B cell (primary cell): Measurements from ENCODE around the gene NDUFV2. TPM values are rescaled to one million over a fixed set of nuclear protein-coding genes. Genes with fewer than 3 reads are reported as not detected.
A peak's percentile ranks its signal among the peaks of the same experiment; 100 is the strongest.

Source experiments
- ATAC-seq: fragments of 200-7000 bp; cut with Tn5 transposase; one replicate; pipeline ENCODE4 v1.10.0; 2021; ENCODE audit warnings: low read depth, mild to moderate bottlenecking, moderate number of reproducible peaks, moderate library complexity
- CTCF ChIA-PET: fragments of 350-600 bp; sonication (Branson Sonifier 250); formaldehyde crosslinking; loops from one replicate; lab custom pipeline; 2021; ENCODE audit warnings: antibody characterized with exemption, inconsistent platforms; lab: Charles Lee
- POLR2A ChIA-PET: fragments of 350-600 bp; sonication (Branson Sonifier 250); formaldehyde crosslinking; loops from one replicate; lab custom pipeline; 2021; ENCODE audit warnings: antibody characterized with exemption; lab: Charles Lee
- DNase-seq: peaks from one replicate; pipeline ENCODE4 v3.0.0; 2013
- H2AFZ ChIP-seq: 2 replicates; pipeline ENCODE4 v1.6.1; 2012; ENCODE audit warnings: mild to moderate bottlenecking, low read depth, low read length; ENCODE audit not compliant: insufficient read depth, poor library complexity, severe bottlenecking
- H3K27ac ChIP-seq, 2 donors: 1 replicate in 1 of 2; 2 replicates in 1 of 2; pipeline ENCODE4 v1.5.1; 2012 to 2013; ENCODE audit warnings: low read length in 2 of 2, mild to moderate bottlenecking in 2 of 2, moderate library complexity in 1 of 2
- H3K27me3 ChIP-seq, 4 experiments: fragments of 200-600 bp in 1 of 4; sonication (generic) in 1 of 4; replicated peaks in 1 of 4; 1 replicate in 2 of 4; 2 replicates in 2 of 4; pipeline versions ENCODE4 v1.6.1 to v1.7.0; 2013 to 2016; ENCODE audit warnings: low read length in 3 of 4, mild to moderate bottlenecking in 2 of 4, mixed read lengths in 1 of 4, moderate library complexity in 1 of 4; ENCODE audit not compliant: insufficient read depth in 4 of 4, control insufficient read depth in 3 of 4; ENCODE audit errors: control extremely low read depth in 1 of 4
- H3K36me3 ChIP-seq, 2 experiments: replicated peaks in 1 of 2; 1 replicate in 1 of 2; 2 replicates in 1 of 2; pipeline versions ENCODE4 v1.6.1 to v1.7.1; 2013; ENCODE audit warnings: low read length in 1 of 2; ENCODE audit not compliant: insufficient read depth in 2 of 2, control insufficient read depth in 1 of 2; ENCODE audit errors: control extremely low read depth in 1 of 2, extremely low read depth in 1 of 2
- H3K4me1 ChIP-seq, 2 donors: fragments of 200-600 bp in 1 of 2; sonication (generic) in 1 of 2; 1 replicate in 1 of 2; 2 replicates in 1 of 2; pipeline versions ENCODE4 v1.5.1 to v1.6.1; 2013 to 2017; ENCODE audit warnings: low read length in 2 of 2; ENCODE audit not compliant: control insufficient read depth in 2 of 2, insufficient read depth in 2 of 2
- H3K4me2 ChIP-seq: replicated peaks from 2 replicates; pipeline ENCODE3; 2012; ENCODE audit warnings: mild to moderate bottlenecking, low read depth, low read length; ENCODE audit not compliant: poor library complexity, severe bottlenecking
- H3K4me3 ChIP-seq, 5 experiments: fragments of 200-600 bp in 1 of 5; sonication (generic) in 1 of 5; 1 replicate in 3 of 5; 2 replicates in 2 of 5; pipeline versions ENCODE4 v1.5.1 to v1.7.0; 2011 to 2016; ENCODE audit warnings: low read length in 4 of 5, mild to moderate bottlenecking in 4 of 5, low read depth in 2 of 5, control low read depth in 1 of 5, moderate library complexity in 1 of 5; ENCODE audit not compliant: insufficient read depth in 1 of 5; ENCODE audit errors: control extremely low read depth in 1 of 5, extremely low read depth in 1 of 5
- H3K79me2 ChIP-seq: fragments of 200-600 bp; sonication (generic); one replicate; pipeline ENCODE4 v1.6.0; 2016; ENCODE audit warnings: low read length; ENCODE audit not compliant: control insufficient read depth, insufficient read depth
- H3K9ac ChIP-seq: fragments of 200-600 bp; sonication (generic); 2 replicates; pipeline ENCODE4 v1.6.1; 2017; ENCODE audit warnings: mild to moderate bottlenecking, low read length, moderate library complexity
- H3K9me3 ChIP-seq, 3 donors: one replicate each; pipeline versions ENCODE4 v1.6.1 to v1.7.1; 2013; ENCODE audit warnings: low read length in 2 of 3; ENCODE audit not compliant: control insufficient read depth in 2 of 3, insufficient read depth in 1 of 3; ENCODE audit errors: control extremely low read depth in 1 of 3
- H4K20me1 ChIP-seq: 2 replicates; pipeline ENCODE4 v1.6.0; 2012; ENCODE audit warnings: mild to moderate bottlenecking, low read length; ENCODE audit not compliant: insufficient read depth, control insufficient read depth, poor library complexity, severe bottlenecking
- H3K27ac Mint-ChIP-seq: one replicate; pipeline ENCODE4 v1.8.0; 2021; ENCODE audit warnings: mixed read lengths
- H3K27me3 Mint-ChIP-seq: one replicate; pipeline ENCODE4 v1.8.0; 2021; ENCODE audit warnings: mixed read lengths
- H3K4me1 Mint-ChIP-seq: one replicate; pipeline ENCODE4 v1.8.0; 2021; ENCODE audit warnings: mixed read lengths
- H3K4me3 Mint-ChIP-seq: one replicate; pipeline ENCODE4 v1.8.0; 2021; ENCODE audit warnings: mixed read lengths
- H3K9me3 Mint-ChIP-seq: one replicate; pipeline ENCODE4 v1.8.0; 2022; ENCODE audit warnings: mixed read lengths; ENCODE audit not compliant: insufficient read depth
- CTCF ChIP-seq: fragments of 200-600 bp; IDR thresholded peaks from one replicate; pipeline ENCODE4 v1.8.0; 2022; ENCODE audit warnings: antibody characterized with exemption, mild to moderate bottlenecking
- EZH2 ChIP-seq: IDR thresholded peaks from 2 replicates; pipeline ENCODE4 v1.6.1; 2012; ENCODE audit warnings: borderline replicate concordance, low read depth, mild to moderate bottlenecking, moderate library complexity, low read length; ENCODE audit not compliant: insufficient read depth, poor library complexity, severe bottlenecking
- WGBS: methylation state at CpG from one replicate; pipeline ENCODE4 v1.1.5; 2013; ENCODE audit warnings: missing lambda C conversion rate; ENCODE audit not compliant: insufficient coverage; 5-methylcytosine and 5-hydroxymethylcytosine counted together
- intact Hi-C: fragments of 100-400 bp; cut with micrococcal nuclease; formaldehyde crosslinking; loops from one replicate; pipeline ENCODE4 v1.10.0; 2022
- polyA plus RNA-seq: library from polyadenylated mRNA; depleted of rRNA; stranded (reverse); fragments of >200 nt; gene quantifications from 2 replicates; pipeline ENCODE4 v1.2.3, GENCODE V29; 2012
- total RNA-seq, 2 donors: library from RNA; stranded (reverse); fragments of 120-200 nt in 1 of 2; gene quantifications; 1 replicate in 1 of 2; 2 replicates in 1 of 2; pipeline versions ENCODE4 v1.2.3 to v1.2.4, GENCODE V29; 2013 to 2022

NDUFV2 gene
- total and polyA plus RNA-seq, 2 donors (not counting 1 experiment from before 2014, with no cell fraction given): 44.4 to 137 TPM

DNA sequence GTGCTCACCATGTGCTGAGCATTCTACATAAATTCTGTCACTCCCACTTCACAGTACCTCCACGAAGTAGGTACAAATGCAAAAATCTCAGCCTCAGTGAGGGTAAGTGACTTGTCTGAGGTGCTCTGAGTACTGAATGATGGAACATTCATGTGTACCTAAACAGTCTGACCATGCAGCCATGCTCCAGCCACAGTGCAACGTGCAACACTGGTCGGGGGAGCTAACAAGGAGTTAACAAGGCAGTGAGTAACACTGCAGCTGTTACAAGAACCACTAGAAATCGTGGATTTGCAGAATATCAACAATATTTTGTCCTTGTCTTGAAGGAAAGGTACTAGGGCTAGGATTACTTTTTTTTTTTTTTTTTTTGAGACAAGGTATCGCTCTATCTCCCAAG is 36.6 kb upstream of the NDUFV2 start:
- Histone ChIP-seq H3K27me3 (no peaks in the 10 kb centered on the region), H3K4me1 (peaks cover 52 to 70% of the 10 kb centered on the region in 2 donors), H4K20me1 (no peaks in the 10 kb centered on the region), H3K27ac (no peak overlapping the region), H2AFZ (no peak overlapping the region), H3K79me2 (no peaks in the 10 kb centered on the region), H3K4me3 (no peak overlapping the region), H3K9me3 (no peaks in the 10 kb centered on the region), H3K36me3 (no peaks in the 10 kb centered on the region), H3K9ac (no peak overlapping the region), H3K4me2 (no peak overlapping the region)
- intact Hi-C loops: no loop called here
- no peak overlapping the region for H3K27ac Mint-ChIP-seq
- DNase-seq: no peak
- TF ChIP-seq EZH2 (no peak), CTCF (no peak)
- H3K9me3 Mint-ChIP-seq: no peaks in the 10 kb centered on the region
- H3K4me1 Mint-ChIP-seq: peaks cover 64% of the 10 kb centered on the region
- 79% methylated on average over 2 of the region's 5 CpGs for WGBS
- H3K4me3 Mint-ChIP-seq: no peak overlapping the region
- no peaks in the 10 kb centered on the region for H3K27me3 Mint-ChIP-seq
- POLR2A ChIA-PET: no interaction called here
- no peak for ATAC-seq
- CTCF ChIA-PET: interaction anchor here (0.7 to 1.5 kb wide), 7 partner anchors 8 to 413 kb away, joined by 3 to 6 read pairs (median 3); no protein-coding TSS in a partner anchor

GRCh38 chr18:9066358-9066757 is 36.1 kb upstream of the NDUFV2 start:
- Histone ChIP-seq H3K27ac (no peak overlapping the region), H2AFZ (peak overlapping the region; percentile 17), H3K9ac (no peak overlapping the region), H3K4me3 (no peak overlapping the region), H3K9me3 (no peaks in the 10 kb centered on the region), H3K36me3 (no peaks in the 10 kb centered on the region), H3K4me1 (peaks cover 49 to 65% of the 10 kb centered on the region in 2 donors), H4K20me1 (no peaks in the 10 kb centered on the region), H3K79me2 (no peaks in the 10 kb centered on the region), H3K4me2 (peak overlapping the region; percentile 35), H3K27me3 (no peaks in the 10 kb centered on the region)
- Mint-ChIP-seq H3K4me1 (peaks cover 59% of the 10 kb centered on the region), H3K4me3 (no peak overlapping the region), H3K27me3 (no peaks in the 10 kb centered on the region), H3K27ac (peak overlapping the region; percentile 66), H3K9me3 (no peaks in the 10 kb centered on the region)
- no peak for ATAC-seq
- CTCF ChIA-PET: interaction anchor here (0.9 to 1.5 kb wide), 4 partner anchors 11 to 413 kb away, joined by 3 to 4 read pairs (median 3); no protein-coding TSS in a partner anchor
- intact Hi-C loops: no loop called here
- DNase-seq: no peak
- POLR2A ChIA-PET: interaction anchor here (1.4 kb wide), 1 partner anchor 71 kb away, joined by 5 read pairs; no protein-coding TSS in a partner anchor
- TF ChIP-seq EZH2: no peak
- TF ChIP-seq CTCF: no peak
- 63% methylated on average over 3 of the region's 4 CpGs for WGBS
